GM12873 (cell line): ENCODE results near the gene CCNT2.

Experiments used
- CTCF ChIP-seq: IDR thresholded peaks from 2 replicates; pipeline ENCODE4 v1.5.1; 2012; ENCODE audit warnings: low read depth, mild to moderate bottlenecking, moderate library complexity, low read length, control low read depth; ENCODE audit not compliant: insufficient read depth; ENCODE audit errors: missing control alignments

Gene CCNT2

GRCh38 chr2:134892282-134893035 is 26.2 kb upstream of the CCNT2 start:
- TF ChIP-seq CTCF = no peak

GRCh38 chr2:134897932-134898331 is 20.7 kb upstream of the CCNT2 start:
- no peak for TF ChIP-seq CTCF

GRCh38 chr2:134899204-134899603 is 19.4 kb upstream of the CCNT2 start:
- no peak for TF ChIP-seq CTCF

GRCh38 chr2:134900151-134900550 is 18.5 kb upstream of the CCNT2 start:
- no peak for TF ChIP-seq CTCF

GRCh38 chr2:134905168-134905567 is 13.5 kb upstream of the CCNT2 start:
- no peak for TF ChIP-seq CTCF

GRCh38 chr2:134906726-134907125 is 11.9 kb upstream of the CCNT2 start:
- no peak for TF ChIP-seq CTCF

- no peak for TF ChIP-seq CTCF
Observed at GRCh38 chr2:134910763-134911399, 7.7 kb upstream of the CCNT2 start.
